ENCODE measurements around the gene SCD5. TPM values are rescaled to one million over a fixed set of nuclear protein-coding genes. Genes with fewer than 3 reads are reported as not detected.
"Not testable (repeated sequence)": the region's sequence is repeated elsewhere in the genome, so short reads cannot be mapped to it uniquely, and the experiment has no call there.

The SCD5 gene
- 1 to 10 TPM; 1.3 to 1.7 TPM for total RNA-seq

DNA sequence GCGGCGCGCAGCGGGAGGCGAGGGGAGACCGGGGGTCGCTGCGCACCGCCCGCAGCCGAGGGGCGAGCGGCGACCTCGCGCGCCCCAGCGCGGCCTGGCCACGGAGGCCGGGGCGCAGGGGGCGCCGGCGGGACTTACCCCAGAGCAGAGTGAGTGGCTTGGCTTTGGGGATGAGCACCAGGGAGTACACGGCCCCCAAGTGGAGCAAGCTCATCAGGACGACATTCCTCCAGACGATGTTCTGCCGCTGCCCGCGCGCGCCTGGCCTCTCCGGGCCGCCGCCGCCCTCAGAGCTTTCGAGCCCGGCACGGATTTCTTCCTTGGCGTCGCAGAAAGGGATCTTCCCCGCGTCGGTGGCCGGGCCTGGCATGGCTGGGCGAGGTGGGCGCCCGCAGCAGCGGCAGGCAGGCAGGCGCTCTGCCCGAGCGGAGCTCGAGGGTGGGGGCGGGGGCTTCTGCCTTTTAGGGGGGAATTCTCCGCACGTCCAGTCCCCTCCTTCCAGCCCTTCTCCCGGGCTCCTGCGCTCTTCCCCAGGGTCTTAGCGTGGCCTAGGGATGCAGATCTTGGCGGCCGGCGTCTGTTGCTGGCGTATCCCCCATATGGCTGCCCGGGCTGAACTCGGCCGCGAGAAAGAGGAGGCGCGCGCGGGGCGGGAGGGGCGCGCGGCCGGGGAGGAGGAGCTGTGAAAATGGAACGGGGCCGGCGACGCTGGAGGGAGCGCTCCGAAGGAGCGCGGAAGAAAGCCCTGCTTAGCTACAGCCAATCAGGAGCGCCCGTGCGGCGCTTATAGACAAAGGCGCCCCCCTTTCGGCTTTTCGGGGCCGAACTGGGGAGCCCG is at the start of gene SCD5:
Gene SCD5 (minus strand): TSS at position 629 of the 838 bp plus-strand sequence. CDS start 259 bp downstream, at position 370.
- peaks cover 42% of the 10 kb centered on the region for H3K27me3 Mint-ChIP-seq
- ATAC-seq: peak; percentile 93
- peak within 1 kb of the TSS; percentile 73 for H3K4me3 Mint-ChIP-seq
- peaks cover 17% of the 10 kb centered on the region for H3K4me1 Mint-ChIP-seq
- intact Hi-C loops (cut with DNase I, micrococcal nuclease): no loop called here
- H3K27ac Mint-ChIP-seq: no peak within 1 kb of the TSS
- peak; percentile 72 for DNase-seq
- ChIA-PET CTCF (interaction anchor here (0.9 to 2.2 kb wide), 3 partner anchors 12 to 330 kb away, joined by 3 to 8 read pairs (median 3); partner anchors contain the start of gene LIN54), POLR2A (interaction anchor here (0.6 kb wide), 1 partner anchor 62 kb away, joined by 5 read pairs; no protein-coding TSS in a partner anchor)
- no peaks in the 10 kb centered on the region for H3K9me3 Mint-ChIP-seq (ENCODE audit: low read depth)
- H3K36me3 Mint-ChIP-seq (ENCODE audit: low read depth): no peaks in the 10 kb centered on the region

DNA sequence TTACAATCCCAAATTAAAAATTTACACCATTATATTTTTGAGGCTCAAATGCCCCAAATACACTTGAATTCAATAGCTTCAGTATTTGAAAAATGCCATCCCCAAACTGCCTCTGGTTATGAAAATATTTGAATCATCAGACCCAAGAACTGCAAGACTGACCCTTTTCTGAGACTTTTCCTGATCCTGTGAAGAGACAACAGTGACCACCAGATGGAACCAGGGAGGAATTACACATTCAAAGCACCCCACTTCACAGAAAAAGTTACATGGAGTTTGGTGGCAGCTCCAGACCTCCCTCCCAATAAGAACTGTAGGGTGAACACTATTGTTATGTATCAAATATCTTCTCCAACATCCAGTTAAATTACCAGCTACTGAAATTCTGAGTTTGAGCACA is 44.0 kb upstream of the SCD5 start:
- H3K36me3 Mint-ChIP-seq (ENCODE audit: low read depth): peaks cover 46% of the 10 kb centered on the region
- intact Hi-C loops (cut with DNase I, micrococcal nuclease): no loop called here
- no peak for ATAC-seq
- ChIA-PET CTCF (interaction anchor here (0.8 to 1.7 kb wide), 5 partner anchors 9 to 419 kb away, joined by 3 to 13 read pairs (median 3); no protein-coding TSS in a partner anchor), POLR2A (no interaction called here)
- no peak overlapping the region for H3K4me3 Mint-ChIP-seq
- H3K9me3 Mint-ChIP-seq (ENCODE audit: low read depth): no peaks in the 10 kb centered on the region
- no peaks in the 10 kb centered on the region for H3K4me1 Mint-ChIP-seq
- DNase-seq: no peak
- H3K27ac Mint-ChIP-seq: no peak overlapping the region
- H3K27me3 Mint-ChIP-seq: no peaks in the 10 kb centered on the region

DNA sequence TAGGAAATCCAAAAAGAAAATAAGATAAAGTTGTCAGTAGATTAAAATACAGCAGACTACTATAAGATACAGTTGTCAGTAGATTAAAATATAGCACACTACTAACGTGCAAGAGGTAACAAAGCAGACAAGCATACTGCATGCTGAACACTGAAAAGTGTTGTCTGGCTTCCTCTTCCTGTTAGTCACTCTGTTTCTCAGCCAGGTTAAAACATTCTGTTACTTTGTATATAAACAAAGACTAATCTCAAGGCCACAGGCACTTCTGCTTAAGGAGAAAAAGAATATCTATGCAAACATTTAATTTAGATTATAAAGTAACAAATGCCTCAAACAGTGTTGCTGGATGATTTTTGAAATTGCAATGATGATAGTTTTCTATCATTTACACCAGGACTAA is 41.0 kb upstream of the SCD5 start:
- CTCF ChIA-PET: interaction anchor here (0.9 kb wide), 1 partner anchor 43 kb away, joined by 3 read pairs; no protein-coding TSS in a partner anchor
- H3K4me3 Mint-ChIP-seq: no peak overlapping the region

DNA sequence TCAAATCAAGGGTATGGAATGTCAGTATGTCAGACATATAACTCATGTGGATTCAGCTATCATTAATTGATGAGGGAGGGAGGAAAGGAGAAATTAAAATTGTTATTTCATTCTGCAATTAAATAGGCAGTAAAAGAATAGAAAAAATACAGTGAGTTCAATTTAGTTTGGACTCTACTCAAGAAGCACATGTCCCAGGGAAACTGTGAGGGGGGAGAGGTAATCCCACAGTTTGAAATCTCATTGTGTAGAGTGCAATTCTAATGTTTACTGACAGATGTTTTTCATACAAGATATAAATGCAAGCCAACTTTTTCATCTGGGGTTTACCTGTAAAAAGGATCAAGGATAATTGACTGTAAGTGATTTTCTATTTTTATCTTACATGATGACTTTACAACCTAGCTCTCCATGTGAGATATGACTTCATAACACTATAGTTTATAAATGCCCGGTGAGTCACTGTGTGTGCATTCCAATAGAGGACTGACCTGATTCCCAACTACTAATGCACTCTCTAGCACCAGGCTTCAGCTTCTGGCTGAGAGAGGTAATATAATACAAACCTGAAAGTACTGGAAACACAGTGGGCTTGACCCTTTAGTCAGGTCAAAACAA is 35.2 kb upstream of the SCD5 start:
- ATAC-seq (no peak), DNase-seq (no peak)
- Mint-ChIP-seq H3K4me3 (no peak overlapping the region), H3K9me3 (ENCODE audit: low read depth) (peaks cover 2% of the 10 kb centered on the region), H3K27me3 (no peaks in the 10 kb centered on the region), H3K27ac (no peak overlapping the region), H3K36me3 (ENCODE audit: low read depth) (peaks cover 38% of the 10 kb centered on the region), H3K4me1 (no peaks in the 10 kb centered on the region)
- intact Hi-C loops (cut with DNase I, micrococcal nuclease): no loop called here
- POLR2A ChIA-PET: no interaction called here
- CTCF ChIA-PET: interaction anchor here (0.7 kb wide), 1 partner anchor 19 kb away, joined by 3 read pairs; no protein-coding TSS in a partner anchor

More for the DNA sequence above, 41.0 kb upstream of the SCD5 start:
- H3K27ac Mint-ChIP-seq: no peak overlapping the region
- H3K9me3 Mint-ChIP-seq (ENCODE audit: low read depth): no peaks in the 10 kb centered on the region
- DNase-seq (no peak), ATAC-seq (no peak)
- H3K27me3 Mint-ChIP-seq: no peaks in the 10 kb centered on the region
- H3K4me1 Mint-ChIP-seq: no peaks in the 10 kb centered on the region
- peaks cover 38% of the 10 kb centered on the region for H3K36me3 Mint-ChIP-seq (ENCODE audit: low read depth)
- POLR2A ChIA-PET: no interaction called here
- intact Hi-C loops (cut with DNase I, micrococcal nuclease): no loop called here

DNA sequence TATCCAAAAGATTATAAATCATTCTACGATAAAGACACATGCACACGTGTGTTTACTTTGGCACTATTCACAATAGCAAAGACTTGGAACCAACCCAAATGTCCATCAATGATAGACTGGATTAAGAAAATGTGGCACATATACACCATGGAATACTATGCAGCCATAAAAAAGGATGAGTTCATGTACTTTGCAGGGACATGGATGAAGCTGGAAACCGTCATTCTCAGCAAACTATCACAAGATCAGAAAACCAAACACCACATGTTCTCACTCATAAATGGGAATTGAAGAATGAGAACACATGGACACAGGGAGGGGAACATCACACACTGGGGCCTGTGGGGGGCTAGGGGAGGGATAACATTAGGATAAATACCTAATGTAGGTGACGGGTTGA is 34.5 kb upstream of the SCD5 start:
- ATAC-seq; intact Hi-C loops (cut with DNase I, micrococcal nuclease); H3K27me3 Mint-ChIP-seq; DNase-seq; H3K27ac Mint-ChIP-seq; H3K4me3 Mint-ChIP-seq; H3K9me3 Mint-ChIP-seq (ENCODE audit: low read depth); H3K4me1 Mint-ChIP-seq; POLR2A ChIA-PET: not testable (repeated sequence)
- H3K36me3 Mint-ChIP-seq (ENCODE audit: low read depth): peaks cover 34% of the 10 kb centered on the region
- CTCF ChIA-PET: interaction anchor here (0.7 kb wide), 1 partner anchor 18 kb away, joined by 3 read pairs; no protein-coding TSS in a partner anchor

DNA sequence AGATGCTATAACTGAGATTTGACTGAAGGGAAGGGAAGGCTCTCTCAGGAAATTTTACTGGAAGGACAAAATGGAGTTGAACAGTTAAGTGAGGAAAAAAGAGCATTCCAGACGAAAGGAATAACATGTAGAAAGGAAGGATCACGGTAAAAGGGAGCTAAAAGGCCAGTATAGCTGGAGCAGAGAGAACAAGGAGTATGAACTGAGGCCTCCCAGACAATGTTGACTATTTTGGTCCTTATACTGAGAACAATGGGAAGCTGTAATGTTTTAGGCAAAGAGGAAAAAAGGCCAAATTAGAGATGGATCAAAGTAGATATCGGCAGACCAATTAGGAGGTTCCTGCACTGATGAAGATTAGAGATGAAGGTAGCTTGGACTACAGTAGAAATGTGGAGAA is 26.8 kb upstream of the SCD5 start:
- peaks cover 6% of the 10 kb centered on the region for H3K4me1 Mint-ChIP-seq
- ChIA-PET POLR2A (no interaction called here), CTCF (interaction anchor here (1.0 to 1.7 kb wide), 2 partner anchors 21 to 37 kb away, joined by 3 read pairs; no protein-coding TSS in a partner anchor)
- peak overlapping the region; percentile 23 for H3K27ac Mint-ChIP-seq
- intact Hi-C loops (cut with DNase I, micrococcal nuclease): no loop called here
- DNase-seq: no peak
- no peak overlapping the region for H3K4me3 Mint-ChIP-seq
- H3K9me3 Mint-ChIP-seq (ENCODE audit: low read depth): no peaks in the 10 kb centered on the region
- peaks cover 39% of the 10 kb centered on the region for H3K36me3 Mint-ChIP-seq (ENCODE audit: low read depth)
- ATAC-seq: no peak
- no peaks in the 10 kb centered on the region for H3K27me3 Mint-ChIP-seq

DNA sequence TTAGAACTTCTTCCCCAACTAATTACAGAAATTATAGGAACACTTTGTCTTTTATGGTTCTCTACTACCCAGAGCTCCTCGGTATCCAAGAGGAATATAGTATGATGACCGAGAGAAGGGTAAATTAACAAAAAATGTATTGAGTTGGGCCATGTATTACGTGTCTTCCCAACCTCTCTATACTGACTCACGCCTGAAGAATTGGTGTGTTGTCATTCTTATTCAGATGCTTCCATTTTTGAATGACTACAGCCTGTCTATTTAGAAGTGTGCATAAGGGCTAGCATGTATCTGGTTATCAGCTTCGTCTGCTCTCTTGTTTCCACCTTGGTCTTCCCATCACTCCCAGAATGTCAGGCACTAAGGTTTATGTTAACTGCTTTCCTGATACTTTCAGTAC is 24.5 kb upstream of the SCD5 start:
- no peak overlapping the region for H3K27ac Mint-ChIP-seq
- no peak for DNase-seq
- no peaks in the 10 kb centered on the region for H3K9me3 Mint-ChIP-seq (ENCODE audit: low read depth)
- POLR2A ChIA-PET: no interaction called here
- no peak for ATAC-seq
- intact Hi-C loops (cut with DNase I, micrococcal nuclease): no loop called here
- no peak overlapping the region for H3K4me3 Mint-ChIP-seq
- peaks cover 6% of the 10 kb centered on the region for H3K4me1 Mint-ChIP-seq
- CTCF ChIA-PET: interaction anchor here (1.2 kb wide), 1 partner anchor 30 kb away, joined by 3 read pairs; no protein-coding TSS in a partner anchor
- peaks cover 55% of the 10 kb centered on the region for H3K36me3 Mint-ChIP-seq (ENCODE audit: low read depth)
- H3K27me3 Mint-ChIP-seq: no peaks in the 10 kb centered on the region

DNA sequence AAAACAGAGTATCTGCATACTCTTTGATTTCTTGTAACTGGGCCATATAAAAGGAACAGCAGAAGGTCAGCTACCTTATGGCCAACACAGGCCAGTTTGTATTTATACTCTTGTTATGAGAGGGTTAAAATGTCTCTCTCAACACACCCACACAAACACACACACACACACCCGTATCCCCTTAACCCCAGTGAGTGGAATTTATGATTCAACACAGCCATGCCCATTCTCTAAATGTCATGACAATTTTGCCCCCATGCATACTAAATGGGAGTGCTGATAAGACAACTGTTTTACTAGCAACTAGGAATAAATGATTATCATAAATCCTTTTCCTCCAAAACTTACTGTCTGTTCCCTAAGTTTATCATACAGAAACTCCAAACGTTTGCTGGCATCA is 22.1 kb upstream of the SCD5 start:
- CTCF ChIA-PET: no interaction called here
- ATAC-seq (no peak), DNase-seq (no peak)
- intact Hi-C loops (cut with DNase I, micrococcal nuclease): no loop called here
- POLR2A ChIA-PET: no interaction called here
- Mint-ChIP-seq H3K9me3 (ENCODE audit: low read depth) (no peaks in the 10 kb centered on the region), H3K27ac (peak overlapping the region; percentile 29), H3K27me3 (no peaks in the 10 kb centered on the region), H3K36me3 (ENCODE audit: low read depth) (peaks cover 59% of the 10 kb centered on the region), H3K4me1 (peaks cover 6% of the 10 kb centered on the region), H3K4me3 (no peak overlapping the region)

DNA sequence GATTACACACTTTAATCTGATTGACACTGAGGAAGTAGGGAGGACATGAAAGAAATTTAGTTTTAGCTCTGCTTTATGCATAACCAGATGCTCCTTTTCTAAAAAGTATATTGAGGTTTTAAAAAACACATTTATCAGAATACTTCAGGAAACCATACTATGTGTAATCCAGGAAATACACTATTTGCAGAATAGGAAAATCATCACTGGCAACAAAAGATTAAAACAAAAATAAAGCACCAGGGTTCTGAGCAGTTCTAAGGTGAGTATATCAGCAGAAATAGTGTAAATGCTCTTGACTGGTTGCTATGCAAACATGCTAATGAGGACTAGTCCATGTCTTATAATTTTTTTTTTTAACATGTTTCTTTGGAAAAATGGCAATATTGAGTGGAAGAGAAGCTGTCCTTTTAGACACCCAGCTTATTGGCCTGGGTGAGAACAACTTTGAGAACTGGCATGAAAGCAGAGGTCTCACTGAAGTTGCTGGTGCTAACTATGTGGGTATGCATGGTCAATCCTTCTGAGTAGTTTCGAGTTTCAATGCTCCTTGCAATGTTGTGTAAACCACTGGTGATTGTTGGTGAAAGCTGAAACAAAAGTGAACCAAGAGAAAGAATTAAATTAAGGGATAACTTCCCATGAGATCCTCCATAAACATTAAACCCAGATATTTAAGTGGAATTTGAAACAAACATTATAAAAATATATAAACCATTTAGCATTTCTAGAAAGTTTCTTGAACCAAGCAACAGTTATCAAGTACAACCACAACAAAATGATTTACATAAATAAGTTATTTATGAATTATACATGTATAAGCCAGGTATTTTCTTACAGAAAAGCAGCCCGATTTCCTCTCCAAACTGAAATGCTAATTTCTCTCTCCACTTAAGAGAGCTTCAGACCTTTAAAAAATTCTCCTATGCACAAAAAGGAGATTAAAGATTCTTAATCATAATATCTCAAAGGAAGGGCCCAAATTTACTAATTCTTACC is 20.4 kb upstream of the SCD5 start:
- no peaks in the 10 kb centered on the region for H3K9me3 Mint-ChIP-seq (ENCODE audit: low read depth)
- no peak for ATAC-seq
- no peak overlapping the region for H3K4me3 Mint-ChIP-seq
- intact Hi-C loops (cut with DNase I, micrococcal nuclease): no loop called here
- H3K27ac Mint-ChIP-seq: peak overlapping the region; percentile 42
- ChIA-PET POLR2A (no interaction called here), CTCF (interaction anchor here (0.6 to 2.1 kb wide), 5 partner anchors 8 to 443 kb away, joined by 3 to 6 read pairs (median 3); partner anchors contain the start of gene LIN54)
- peaks cover 6% of the 10 kb centered on the region for H3K4me1 Mint-ChIP-seq
- no peaks in the 10 kb centered on the region for H3K27me3 Mint-ChIP-seq
- DNase-seq: no peak
- peaks cover 49% of the 10 kb centered on the region for H3K36me3 Mint-ChIP-seq (ENCODE audit: low read depth)

DNA sequence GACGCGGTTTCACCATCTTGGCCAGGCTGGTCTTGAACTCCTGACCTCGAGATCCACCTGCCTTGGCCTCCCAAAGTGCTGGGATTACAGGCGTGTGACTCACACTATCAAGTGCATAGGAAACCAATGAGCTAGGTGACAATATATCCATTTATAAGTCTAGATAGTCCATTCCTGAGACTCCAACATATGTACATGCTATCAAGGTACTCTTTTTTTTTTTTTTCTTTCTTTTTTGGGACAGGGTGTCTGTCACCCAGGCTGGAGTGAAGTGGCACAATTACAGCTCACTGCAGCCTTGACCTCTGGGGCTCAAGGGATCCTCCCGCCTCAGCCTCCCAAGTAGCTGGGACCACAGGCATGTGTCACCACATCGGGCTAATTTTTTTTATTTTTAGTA is 18.3 kb upstream of the SCD5 start:
- H3K4me3 Mint-ChIP-seq; H3K27ac Mint-ChIP-seq; ATAC-seq; intact Hi-C loops (cut with DNase I, micrococcal nuclease); H3K27me3 Mint-ChIP-seq; H3K4me1 Mint-ChIP-seq; H3K9me3 Mint-ChIP-seq (ENCODE audit: low read depth); DNase-seq: not testable (repeated sequence)
- peaks cover 36% of the 10 kb centered on the region for H3K36me3 Mint-ChIP-seq (ENCODE audit: low read depth)
- POLR2A ChIA-PET: interaction anchor here (0.6 to 0.7 kb wide), 2 partner anchors 193 to 358 kb away, joined by 5 read pairs; no protein-coding TSS in a partner anchor
- CTCF ChIA-PET: interaction anchor here (0.6 kb wide), 1 partner anchor 10 kb away, joined by 3 read pairs; no protein-coding TSS in a partner anchor

DNA sequence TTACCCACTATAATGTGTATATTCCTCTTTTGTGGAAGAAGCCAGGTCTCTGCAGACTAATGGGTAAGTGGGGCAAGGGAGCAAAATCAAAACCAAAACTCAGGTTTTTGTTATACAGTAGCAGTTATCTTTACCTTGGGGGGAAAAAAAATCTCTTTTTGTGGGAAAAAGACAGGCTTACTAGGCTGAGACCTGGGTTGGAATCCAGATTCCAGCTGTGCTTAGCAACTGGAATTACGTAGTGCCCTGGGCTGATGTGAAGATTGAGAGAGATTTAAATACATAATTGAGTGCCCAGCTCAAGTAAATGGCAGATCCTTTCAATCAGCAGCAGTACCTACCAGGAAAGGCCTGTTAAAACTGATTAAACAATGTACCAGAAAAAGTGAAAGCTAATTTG is 15.4 kb upstream of the SCD5 start:
- CTCF ChIA-PET: no interaction called here
- H3K27ac Mint-ChIP-seq: no peak overlapping the region
- POLR2A ChIA-PET: interaction anchor here (0.5 kb wide), 1 partner anchor 38 kb away, joined by 3 read pairs; no protein-coding TSS in a partner anchor
- H3K36me3 Mint-ChIP-seq (ENCODE audit: low read depth): peaks cover 20% of the 10 kb centered on the region
- H3K27me3 Mint-ChIP-seq: no peaks in the 10 kb centered on the region
- H3K4me3 Mint-ChIP-seq: no peak overlapping the region
- H3K4me1 Mint-ChIP-seq: no peaks in the 10 kb centered on the region
- no peaks in the 10 kb centered on the region for H3K9me3 Mint-ChIP-seq (ENCODE audit: low read depth)
- intact Hi-C loops (cut with DNase I, micrococcal nuclease): no loop called here
- DNase-seq (no peak), ATAC-seq (no peak)
